Activated CD4-positive, alpha-beta T cell treated with anti-CD3 and anti-CD28 coated beads, Interleukin-2, Interleukin-6, amounts not matched to agents 100 ng/mL and 50 ng/mL, durations not matched to agents 16 hours and 8 hours (primary cell): ENCODE results near the gene TPM1.

Source experiments
- DNase-seq: peaks from one replicate; pipeline ENCODE4 v3.0.0-alpha.2; 2020

Gene TPM1

DNA sequence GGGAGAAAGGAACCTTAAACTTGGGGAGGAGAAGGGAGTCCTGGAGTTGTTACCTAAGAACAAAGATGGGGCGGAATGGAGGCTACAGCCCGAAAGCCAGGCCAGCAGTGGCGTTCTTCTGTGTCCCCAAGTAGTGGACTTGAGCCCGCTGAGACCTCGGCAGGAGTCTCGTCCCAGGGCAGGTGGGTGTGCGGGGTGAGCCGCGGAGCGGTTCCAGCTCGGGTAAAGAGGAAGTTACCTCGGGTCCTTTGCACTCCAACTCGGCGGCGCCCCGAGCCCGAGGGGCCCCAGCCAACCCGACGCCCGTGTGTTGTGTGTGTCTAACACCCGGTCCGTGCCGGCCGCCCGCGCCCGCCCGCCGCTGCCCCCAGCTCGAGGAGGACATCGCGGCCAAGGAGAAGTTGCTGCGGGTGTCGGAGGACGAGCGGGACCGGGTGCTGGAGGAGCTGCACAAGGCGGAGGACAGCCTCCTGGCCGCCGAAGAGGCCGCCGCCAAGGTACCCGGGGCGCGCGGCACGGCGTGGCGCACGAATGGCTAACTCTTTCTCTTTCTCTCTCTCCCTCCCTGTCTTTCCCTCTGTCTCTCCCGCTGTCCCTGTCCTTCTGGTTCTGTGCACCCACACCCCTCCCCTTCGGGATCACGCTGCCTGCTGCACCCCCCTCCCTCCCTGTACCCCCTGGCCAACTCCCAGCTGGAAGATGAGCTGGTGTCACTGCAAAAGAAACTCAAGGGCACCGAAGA lies 959 bp downstream of the TPM1 start:
- DNase-seq, result no peak

DNA sequence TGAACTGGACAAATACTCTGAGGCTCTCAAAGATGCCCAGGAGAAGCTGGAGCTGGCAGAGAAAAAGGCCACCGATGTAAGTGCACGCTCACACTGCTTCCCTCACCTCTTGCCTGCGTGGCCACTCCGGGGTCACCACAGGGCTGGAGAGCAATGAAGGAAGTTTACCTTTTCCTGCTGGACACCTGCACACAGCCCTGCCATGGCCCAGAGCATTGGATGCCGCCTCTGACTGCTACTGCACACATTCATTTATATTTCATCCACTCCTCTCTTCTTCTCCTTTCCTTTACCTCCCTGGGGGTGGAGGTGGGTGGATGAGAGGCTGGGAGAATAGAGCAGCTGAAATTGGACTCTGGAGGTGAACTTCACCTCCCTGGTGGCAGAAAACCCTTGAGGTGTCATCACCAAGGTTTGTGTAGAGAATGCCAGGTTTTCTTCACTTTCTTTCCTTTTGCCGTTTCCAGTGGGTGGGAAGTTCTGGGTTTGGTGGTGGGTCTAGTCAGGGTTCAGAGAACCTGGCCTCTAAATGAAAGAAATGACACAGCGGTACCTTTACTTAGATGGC lies 1.6 kb downstream of the TPM1 start:
- DNase-seq, result no peak

DNA sequence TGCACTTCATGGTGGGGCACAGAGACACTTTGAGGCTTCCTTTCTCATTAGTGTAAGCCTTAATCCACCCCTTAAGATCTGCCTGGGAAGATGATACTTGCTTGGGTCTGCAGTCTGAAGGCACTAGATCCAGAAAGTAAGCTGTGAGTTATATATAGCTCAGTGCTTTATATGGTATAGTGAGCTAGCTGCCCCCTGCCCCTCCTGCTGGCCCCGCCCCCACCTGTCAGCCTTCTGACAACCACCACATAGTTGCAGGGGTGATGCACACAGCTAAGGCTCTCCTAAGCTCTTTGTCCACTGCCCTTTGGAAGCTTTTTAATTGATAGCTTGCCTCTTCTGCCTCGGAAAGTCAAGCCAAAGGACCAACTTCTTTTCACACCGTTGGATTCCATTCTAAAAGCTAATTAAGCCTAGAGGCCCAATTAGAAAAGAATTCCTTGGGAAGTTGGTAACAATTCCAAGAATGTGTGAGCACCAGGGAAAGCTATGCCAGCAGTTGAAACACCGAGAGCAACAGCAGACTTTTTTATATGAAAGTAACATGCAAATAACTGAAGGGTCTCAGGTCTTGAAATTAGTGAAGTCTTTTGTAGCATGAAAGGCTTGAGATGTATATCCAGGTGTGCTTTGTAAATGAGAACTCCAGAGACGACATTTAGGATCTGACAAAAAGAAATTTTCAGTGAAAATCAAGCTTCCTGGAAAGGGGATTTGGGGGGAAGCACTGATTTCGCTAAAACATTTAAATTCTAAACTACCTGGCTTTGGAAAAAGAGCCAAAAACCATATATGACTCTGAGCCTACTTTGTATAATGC lies 2.3 kb downstream of the TPM1 start:
- DNase-seq, result no peak

DNA sequence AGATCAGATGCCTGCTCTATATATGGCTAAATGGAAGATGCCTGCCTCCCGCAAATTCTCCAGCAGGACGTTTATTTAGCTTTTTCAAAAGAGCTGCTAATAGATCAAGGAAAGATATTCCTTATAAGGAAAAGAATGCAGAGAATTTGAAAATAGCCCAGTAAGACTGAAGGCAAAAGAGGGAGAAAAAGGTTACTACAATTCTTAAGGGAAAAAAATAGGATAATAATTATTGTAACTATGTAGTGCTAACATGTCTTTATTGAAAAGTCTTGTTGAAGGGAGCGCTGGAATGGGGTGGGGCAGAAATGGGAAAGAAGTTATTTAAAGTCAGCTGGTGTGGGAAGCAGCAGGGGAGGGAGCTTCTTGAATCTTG lies 2.9 kb downstream of the TPM1 start:
- DNase-seq, result no peak

DNA sequence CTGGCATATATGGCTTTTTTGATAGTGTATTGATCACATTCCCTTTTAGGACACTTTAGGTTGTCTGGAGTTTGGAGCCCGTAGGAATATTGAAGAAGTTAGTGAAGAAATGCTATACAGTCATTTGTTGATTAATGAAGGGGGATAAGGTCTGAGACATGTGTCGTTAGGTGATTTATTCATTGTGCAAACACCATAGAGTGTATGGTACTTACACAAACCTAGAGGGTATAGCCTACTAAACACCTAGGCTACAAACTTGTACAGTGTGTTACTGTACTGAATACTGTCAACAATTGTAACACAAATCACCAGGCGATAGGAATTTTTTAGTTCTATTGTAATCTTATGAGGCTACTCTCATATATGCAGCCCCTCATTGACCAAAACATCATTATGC lies 3.3 kb downstream of the TPM1 start:
- DNase-seq, result no peak

DNA sequence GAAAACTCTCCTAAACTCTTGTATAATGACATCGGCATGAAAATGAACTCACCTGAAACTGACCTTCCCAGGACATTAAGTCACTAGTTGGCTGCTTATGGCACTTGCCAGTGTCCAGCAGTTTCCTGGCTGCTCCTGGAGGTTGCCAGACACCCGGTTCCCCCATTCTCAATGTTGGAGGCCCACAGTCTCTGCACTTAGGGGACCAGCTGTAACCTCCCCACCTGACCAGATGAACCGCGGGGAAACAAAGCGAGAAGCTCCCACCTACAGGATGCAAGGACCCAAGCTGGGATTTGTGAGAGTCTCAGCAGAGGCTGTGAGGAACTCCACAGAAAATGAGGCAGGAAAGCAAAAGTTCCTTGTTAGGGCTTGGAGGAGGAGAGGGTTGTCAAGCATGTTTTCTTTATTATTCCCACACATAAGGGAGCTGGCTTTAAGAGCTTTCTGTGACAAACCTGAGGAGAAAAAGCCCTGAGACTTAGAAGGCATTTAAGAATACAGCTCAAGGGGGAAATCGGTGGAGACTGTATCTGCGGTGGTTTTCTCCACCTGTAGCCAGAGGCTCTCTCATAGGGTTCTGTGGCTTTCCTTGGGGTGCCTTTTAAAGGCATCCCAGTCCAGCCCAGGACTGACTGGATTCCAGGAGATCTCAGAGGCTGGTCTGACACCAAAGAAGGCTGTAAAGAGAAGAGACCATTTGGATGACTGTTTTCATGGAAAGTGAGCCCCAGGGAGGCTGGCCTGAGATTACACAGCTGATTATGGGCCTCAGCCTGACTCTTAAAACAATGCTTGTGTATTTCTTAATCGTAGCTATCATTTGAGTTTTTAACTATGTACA lies 4.6 kb downstream of the TPM1 start:
- DNase-seq, result no peak

DNA sequence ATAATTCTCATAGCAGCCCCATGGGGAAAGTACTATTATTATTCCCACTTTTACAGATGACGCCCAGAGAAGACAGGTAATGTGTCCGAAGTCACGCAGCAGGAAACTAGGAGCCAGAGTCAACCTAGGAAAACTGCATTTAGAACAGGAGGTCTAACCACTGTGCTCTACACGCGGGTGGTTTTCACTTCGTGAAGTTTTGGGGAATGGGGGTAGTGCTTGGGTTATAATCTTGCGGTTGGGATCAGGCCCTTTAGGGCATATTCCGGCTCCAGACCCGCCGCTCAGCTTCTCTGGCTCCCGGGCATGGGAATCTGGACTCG lies 5.2 kb downstream of the TPM1 start:
- no peak for DNase-seq

DNA sequence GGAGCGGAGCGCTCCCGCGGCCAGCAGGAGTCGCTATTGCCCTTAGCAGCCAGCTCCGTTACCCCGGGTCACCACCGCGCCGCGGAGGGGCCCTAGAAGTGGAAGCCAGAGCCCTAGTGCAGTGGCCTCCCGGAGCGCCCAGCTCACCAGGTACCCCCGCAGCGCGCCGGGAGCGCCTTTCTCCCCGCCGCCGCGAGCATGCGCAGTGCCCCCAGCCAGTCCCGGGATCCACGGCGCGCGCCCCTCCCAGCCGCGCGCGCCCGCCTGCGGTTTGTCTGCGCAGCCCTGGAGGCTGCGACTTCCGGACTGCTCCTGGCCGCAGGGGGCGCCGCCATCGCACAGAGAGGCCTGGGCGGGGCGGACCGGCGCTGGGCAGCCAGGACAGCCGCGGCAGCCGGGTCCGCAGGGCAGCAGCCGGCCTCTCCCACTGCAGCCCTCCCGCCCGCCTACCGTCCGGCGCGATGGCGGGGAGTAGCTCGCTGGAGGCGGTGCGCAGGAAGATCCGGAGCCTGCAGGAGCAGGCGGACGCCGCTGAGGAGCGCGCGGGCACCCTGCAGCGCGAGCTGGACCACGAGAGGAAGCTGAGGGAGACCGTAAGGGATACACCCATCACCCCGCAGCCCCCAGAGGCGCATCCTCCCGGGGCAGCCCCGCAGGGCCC lies 5.7 kb downstream of the TPM1 start:
- DNase-seq, result peak; percentile 87

DNA sequence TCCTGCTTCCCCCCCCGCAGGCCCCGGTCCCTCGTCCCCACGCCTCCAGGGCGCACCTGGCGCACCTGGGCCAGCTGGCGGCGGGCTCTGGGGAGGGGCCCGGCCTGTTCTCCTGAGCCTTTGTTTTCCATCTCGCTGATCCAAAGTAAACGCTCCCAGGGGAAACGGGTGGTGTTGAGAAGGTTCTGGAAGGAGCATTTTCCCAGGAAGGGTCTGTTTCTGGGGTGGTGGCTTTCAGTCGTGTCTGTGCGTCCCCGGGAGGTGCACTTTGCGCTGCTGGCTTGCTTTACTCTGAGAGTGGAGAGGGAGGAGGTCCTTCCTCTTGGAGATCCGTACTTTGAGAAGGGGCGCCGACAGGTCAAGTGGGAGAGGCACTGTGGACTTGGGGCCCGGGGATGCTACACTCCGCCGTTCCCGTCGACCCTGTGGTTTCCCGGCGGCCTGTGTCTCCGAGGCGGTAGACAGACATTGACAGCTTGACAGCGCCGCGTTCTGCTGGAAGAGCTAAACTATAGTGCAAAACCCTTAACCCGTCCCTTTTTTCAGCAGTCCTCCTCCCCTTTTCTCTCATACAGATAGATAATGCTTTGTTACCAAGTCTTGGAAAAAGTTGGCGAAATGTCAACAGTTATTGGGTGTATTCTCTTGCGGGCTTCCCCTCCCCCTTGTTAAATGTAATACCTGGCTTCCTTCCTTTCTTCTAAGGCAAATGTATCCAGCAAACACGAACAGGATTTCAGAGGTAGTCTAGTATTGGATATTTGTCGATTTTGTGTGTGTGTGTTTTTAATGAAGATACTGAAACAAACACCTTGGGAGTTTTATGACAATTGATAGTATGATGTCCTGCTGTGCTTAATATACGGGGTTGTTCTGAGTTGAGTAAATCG lies 6.5 kb downstream of the TPM1 start:
- peak; percentile 43 for DNase-seq

DNA sequence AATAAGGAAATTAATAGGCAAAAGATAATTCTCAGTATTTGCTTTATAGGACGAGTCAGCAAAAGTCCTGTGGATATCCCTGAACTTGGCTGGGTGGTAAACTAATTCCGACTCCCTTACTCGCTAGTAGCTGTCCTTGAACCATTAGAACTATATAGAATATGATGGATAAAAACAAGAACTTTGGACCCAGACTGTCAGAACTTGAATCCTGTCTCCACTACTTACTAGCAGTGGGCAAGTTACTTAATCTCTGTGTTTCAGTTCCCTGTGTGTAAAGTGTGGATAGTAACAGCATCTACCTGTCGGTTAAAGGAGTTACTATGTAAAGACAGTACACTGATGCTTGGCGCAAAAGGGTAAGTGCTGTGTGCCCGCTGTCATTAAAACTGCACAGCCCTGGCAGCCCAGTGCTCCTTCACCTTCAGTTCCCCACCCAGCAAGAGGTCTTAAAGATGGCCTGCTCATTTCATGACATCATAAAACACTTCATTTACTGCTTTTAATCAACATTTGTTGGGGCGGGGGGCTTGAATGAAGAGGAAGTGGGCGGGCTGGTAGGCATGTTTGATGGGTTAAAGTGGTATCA lies 7.3 kb downstream of the TPM1 start:
- no peak for DNase-seq

DNA sequence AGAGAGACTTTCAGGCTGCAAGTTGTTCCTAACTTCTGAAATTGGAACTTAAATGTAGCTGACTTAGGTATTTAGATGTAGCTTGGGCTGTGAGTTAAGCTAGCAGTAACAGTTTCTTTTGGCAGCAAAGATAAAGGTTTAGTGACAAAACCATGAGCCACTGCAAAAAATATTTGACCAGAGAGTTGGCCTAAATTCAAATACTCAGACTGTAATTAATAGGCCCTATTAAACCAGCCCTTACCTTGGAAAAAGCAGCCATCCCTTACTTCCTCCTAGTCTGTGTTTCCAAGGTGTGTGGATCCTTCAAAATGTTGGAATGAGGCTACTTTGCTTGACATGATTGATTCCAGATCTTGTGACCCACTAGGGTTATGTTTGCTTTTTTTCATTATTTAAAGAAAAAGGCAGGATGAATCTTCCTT lies 8.2 kb downstream of the TPM1 start:
- DNase-seq, result no peak

DNA sequence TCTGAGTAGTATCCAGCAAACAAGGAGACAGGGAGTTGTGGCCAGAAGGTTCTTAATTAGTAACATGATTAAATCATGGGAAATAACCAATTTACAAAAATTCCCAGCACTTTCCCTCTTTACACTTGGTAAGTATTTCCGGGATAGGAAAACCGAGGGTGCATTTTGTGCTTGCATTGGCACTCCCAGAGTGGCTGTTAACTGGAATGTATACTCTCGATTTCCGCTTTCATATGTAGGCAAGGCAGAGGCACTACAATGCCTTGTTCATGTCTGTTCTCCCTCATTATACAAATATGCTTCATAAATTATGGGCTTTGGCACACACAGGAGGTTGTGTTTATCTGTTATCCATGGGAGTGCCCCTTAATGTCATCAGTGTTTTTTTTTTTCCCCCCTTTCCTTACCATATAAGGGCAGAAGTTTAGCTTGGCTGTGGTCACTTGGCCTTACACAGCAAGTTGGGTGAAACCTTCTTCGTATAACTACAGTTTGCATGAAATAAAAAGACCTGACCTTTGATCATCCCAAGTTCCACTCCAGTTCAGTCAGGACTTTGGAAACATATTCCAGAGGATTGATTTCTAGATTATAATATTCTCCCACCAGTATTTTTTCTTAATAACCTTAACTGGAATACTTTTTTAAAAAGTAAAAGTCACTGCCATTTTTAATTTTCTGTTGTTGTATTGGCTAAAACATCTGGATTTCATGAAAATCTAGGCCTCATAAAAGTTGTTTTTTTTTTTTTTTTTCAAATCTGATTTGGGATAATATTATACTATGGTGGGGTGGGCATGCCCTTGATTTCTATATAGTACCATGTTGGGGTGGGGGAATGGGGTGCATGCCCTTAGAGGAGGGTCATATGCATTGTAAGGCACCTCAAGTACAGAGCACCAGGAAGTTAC lies 8.9 kb downstream of the TPM1 start:
- DNase-seq, result no peak

DNA sequence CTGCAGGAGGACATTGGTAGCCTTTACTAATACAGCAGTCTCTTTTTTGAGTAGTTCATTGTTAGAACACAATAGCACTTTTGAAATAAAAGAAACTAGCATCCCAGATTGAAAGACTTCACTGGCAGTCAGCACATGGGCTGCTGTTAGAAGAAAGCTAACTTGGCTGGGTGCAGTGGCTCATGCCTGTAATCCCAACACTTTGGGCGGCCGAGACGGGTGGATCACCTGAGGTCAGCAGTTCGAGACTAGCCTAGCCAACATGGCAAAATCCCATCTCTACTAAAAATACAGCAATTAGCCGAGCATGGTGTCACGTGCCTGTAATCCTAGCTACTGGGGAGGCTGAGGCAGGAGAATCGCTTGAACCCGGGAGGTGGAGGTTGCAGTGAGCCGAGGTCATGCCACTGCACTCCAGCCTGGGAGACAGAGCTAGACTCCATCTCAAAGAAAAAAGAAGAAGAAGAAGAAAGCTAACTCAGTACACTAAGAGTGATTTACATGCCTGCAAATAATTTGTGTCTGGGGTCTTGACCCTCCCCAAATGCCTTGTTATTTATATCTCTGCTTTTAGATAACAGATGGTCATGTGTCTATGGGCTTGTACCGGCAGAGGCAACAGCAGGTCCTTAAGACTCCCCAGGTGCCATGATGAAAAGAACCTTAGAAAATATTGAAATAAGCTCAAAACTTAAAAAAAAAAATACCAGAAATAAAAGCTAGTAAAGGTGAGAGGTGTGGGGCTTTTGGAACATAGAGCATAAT lies 9.7 kb downstream of the TPM1 start:
- no peak for DNase-seq

DNA sequence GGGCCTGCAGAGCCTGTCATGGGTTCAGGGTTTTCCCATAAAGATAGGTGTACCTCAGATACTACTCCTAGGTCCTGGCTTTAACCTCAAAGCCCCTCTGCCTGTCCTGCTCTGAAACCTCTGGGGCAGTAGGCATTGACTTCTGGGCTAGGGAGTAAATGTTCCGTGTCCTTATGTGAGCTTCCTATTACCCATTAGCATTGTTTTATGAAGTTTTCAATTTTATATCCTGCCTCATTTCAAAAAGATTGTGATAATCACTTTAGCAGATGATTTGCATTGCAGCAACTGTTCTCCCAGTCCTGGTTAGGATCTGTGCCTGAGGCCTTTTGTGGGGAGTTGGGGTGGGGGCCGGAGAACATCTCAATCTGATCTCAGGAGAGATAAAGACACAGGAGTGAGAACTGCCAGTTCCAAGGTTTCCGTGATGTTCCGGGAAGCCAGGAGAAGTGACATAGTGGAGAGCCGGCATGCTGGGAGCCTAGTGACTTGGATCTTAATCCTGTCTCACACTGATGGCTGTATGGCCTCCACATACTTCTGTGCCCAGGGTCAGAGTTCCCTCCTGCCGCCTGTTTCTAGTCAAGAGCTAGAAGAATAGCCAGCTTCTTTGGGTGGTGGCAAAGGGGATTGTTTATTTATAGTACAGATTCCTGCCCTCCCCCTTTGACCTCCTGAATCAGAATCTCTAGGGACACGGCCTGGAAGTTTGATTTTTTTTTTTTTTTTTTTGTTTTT lies 10.6 kb downstream of the TPM1 start:
- no peak for DNase-seq

DNA sequence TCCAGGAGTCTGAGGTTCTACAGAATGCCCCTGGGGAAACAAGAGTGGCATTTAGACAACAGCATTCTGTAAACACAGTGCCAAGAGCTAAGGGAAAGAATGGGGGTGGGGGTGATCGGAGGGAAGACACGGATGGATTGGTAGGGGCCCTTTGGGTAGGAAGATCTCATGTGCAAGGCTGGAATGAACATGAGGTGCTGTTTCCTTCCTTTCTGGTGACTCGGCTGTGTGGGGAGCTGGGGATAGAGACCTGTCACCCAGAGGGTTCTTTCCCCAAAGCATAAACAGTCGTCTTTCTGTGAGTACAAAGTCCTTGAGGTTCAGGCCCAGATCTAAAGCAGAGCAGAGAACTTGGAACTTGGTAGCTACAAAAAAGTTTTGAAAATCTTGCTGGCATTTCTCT lies 11.7 kb downstream of the TPM1 start:
- no peak for DNase-seq

DNA sequence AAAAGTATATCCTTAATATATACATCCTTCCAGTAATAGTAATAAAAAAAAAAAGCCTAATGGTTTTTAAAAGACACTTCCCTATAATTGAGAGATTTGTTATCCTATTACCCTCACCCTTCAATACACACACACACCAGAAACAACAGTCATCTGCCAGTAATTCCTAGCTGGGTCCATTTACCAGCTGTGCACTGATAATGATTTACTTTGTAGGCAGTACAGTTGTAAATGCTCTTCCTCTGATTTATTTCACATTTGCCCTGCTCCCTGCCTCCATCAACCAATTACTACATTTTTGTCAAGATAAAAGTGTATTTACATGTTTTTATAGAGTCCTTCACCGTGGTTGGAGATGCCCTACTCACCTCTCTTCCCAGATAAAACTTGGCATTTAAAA lies 12.4 kb downstream of the TPM1 start:
- no peak for DNase-seq

DNA sequence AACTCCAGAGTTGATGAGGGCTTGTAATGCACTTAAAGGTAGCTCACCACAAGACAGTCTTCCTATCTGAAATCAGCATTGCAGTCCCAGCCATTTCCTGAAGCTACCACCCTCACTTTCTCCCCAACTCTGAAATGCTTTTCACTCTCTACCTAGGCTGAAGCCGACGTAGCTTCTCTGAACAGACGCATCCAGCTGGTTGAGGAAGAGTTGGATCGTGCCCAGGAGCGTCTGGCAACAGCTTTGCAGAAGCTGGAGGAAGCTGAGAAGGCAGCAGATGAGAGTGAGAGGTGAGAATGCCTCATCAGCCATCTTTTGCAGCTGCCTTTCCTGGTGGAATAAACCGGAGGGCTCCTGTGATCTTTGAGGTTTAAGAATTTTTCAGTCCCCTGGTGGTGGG lies 14.3 kb downstream of the TPM1 start:
- DNase-seq, result no peak

DNA sequence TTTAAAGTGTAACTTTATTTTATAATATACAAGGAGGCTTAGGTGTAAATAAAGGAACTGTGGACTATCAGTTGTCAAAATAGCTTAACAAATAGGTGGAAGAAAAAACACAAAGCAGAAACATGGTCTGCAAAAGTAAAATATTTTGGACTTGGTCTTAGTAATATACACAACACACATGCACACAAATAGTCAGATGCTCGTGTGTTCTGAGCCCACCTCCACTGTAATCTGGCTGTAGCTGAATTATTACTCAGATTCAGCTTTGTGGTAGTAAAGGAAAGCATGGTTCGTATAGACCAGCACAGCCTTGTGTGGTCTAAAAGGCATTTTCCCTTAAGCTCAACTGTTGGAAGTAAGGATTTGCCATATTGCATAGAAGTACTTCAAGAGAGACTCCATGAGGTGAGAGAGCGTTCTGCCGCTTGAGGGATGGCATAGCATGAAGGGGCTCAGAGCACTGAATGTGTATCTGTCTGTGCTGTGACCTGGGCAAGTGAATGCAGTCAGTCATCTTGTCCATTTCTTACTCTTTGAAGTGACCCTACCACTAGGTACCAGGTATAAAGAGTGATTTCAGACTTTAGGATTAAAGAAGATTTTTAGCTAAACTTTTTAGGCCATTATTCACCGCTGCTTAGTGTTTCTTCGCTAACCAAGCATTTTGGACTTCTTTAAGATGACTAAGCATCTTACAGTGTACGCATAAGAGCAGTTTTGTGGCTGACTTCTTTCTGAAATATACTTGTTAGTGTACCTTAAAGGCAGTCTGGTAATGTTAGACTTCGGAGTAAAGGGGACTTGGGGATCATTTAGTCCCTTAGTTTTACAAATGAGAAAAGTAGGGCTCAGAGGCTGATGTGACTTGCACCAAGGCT lies 15.2 kb downstream of the TPM1 start:
- no peak for DNase-seq
